HG02852 (cell line): Measurements from ENCODE around the gene KLHL21.

Experiments
- ATAC-seq: cut with Tn5 transposase; IDR thresholded peaks from one replicate; pipeline ENCODE4 v1.9.1; 2021; ENCODE audit warnings: mild to moderate bottlenecking, moderate library complexity; ENCODE audit not compliant: unreplicated experiment

Gene KLHL21

DNA sequence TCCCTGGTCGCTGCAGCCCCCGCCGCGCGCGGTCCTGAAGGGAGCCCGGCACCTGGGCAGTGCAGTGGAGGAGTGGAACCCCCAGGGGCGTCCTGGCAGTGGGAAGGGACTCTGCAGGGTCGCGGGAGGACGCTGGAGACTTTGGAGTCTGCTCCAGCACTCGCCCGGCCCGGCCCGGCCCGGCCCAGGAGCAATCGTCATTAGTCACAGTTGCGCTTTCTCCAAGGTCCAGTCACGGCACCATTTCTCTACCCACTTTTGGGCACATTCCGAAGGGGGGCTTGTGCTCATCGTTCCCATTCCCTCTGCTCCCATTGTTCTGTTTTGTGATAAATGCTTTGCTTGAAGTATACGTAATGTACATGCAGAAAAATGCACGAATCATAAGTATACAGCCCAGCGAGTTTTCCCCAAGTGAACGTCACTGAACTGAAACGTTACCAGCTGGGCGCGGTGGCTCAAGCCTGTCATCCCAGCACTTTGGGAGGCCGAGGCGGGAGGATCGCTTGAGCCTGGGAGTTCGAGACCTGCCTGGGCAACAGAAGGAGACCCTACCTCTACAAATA, 23.0 kb upstream of the KLHL21 start:
- no peak for ATAC-seq

DNA sequence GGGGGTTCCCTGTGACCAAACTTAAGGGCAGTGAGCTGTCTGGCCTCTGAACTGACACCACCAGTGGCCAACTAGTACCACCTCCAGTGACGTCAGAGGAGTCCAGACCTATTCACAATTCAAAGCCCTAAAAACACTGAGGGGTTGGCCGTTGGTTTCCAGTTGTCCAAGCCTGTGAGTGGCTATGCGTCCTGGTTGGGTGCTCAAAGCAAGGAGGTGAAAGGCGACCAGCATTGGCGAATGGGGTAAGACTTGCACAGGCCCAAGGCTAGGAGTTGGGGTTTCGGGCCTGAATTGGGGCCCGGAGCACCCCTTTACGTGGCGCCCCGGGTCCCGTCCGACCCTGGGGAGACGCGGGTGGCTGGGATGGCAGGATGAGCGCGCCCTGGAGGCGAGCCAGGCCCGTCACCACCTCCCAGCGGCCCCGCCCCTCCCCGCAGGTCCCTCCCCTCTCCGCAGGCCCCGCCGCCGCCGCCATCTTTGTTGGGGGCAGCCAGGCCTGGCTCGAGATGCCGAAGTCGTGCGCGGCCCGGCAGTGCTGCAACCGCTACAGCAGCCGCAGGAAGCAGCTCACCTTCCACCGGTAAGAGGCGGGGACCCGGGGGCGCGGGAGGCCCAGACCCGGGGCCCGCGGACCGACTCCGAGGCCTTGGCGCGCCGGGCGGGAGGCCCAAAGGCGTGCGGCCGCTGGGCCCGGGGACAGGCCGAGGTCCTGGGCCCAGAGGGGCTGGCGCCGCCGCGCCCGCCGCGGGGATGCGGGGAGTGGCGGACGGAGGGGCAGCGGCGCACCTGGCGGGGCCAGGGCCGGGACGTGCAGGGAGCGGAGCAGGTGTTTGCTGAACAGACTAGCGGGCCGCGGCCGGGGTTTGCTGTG, 22.3 kb upstream of the KLHL21 start, which contains the start of gene THAP3:
THAP3 (plus strand) TSS at position 159 of the 874 bp plus-strand sequence; CDS start at position 510, 351 bp downstream.
- ATAC-seq = peak; percentile 77

GRCh38 chr1:6623269-6623965, 20.7 kb upstream of the KLHL21 start:
- no peak for ATAC-seq

GRCh38 chr1:6622396-6623152, 19.9 kb upstream of the KLHL21 start:
- ATAC-seq = no peak

- ATAC-seq = no peak
These were observed 19.0 kb upstream of the KLHL21 start for GRCh38 chr1:6621429-6622391.

DNA sequence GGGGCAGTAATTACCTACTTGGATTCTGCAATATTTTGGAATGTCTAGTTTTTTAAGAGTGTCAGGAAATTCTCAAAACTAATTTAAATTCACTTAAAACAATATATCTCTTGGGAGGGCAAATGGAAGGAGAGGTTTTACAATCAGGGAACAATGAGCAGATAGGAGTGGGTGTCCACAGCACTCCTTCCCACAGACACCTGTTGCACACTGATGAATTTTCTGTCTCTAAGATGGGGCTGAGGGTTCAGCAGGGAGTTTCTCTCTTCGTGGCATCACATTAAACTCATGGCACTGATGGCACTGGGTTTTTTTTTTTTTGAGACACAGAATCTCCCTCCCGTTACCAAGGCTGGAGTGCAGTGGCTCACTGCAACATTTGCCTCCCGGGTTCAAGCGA, 16.4 kb upstream of the KLHL21 start:
- no peak for ATAC-seq

- no peak for ATAC-seq
These were observed 12.5 kb upstream of the KLHL21 start for GRCh38 chr1:6614929-6615785.

- ATAC-seq = no peak
These were observed 11.6 kb upstream of the KLHL21 start for GRCh38 chr1:6614019-6614928.

DNA sequence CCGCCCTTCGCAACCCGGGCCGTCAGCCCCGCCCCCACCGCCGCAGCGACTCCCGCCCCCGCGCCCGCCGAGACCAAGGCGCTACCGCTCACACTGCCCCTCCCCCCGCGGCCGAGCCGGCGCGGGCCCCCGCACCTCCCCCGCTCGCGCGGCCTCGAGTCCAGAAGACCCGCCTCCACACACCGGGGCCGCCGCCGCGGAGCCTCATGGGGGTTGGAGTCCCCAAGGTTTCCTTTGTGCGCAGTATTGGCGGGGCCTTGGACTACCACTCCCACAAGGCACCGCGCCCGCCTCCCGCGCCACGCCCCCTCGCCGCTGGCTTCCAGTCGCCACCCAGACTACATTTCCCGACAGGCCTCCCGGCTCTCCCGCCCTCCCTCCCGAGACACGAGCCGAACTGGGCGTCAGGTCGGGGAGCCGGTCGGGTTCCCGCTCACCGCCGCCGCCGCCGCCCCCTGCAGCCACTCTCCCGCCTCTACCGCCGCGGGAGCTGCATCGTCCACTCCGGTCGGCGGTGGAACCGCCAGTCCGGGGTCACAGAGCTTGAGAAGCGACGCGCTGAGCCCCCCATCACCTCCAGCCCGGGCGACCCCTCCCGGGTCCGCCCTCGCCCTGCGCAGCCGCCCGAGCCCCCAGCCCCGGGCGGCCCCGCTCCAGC, 10.8 kb upstream of the KLHL21 start, which contains the start of gene PHF13:
PHF13 (plus strand) TSS at position 371 of the 658 bp plus-strand sequence. CDS start 336 bp downstream, outside the sequence.
- peak; percentile 88 for ATAC-seq

GRCh38 chr1:6612641-6613360, 10.1 kb upstream of the KLHL21 start:
- ATAC-seq = peak; percentile 33

DNA sequence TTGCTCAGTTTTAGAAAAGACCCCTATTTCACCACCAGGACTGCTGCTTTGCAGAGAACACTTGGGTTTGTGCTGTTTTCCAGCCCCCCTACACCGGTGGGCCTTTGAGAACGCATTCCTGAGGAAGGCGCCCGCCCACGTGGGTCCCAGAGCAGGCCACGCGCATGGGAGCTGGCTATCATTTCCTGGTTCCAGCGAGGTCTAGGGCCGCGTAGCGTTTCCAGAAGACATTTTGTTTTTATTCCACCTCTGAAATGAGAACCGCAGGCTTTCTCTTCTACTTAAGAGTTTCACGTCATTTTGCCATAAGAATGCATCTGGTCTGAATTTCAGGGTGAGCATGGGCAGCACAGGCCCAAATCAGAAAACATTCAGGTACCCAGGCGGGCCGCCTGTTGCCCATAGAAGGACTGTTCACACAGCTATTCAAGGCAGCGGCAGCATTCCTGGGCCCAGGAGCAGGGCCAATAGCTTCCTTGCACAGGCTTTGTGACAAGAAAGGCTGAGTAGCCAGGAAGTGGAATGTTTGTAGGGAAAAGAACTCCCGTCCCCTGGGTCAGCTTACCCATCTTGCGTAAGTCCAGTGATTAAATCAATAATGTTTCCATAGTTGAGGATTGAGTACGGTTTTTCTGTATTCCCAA, 1.4 kb upstream of the KLHL21 start:
- no peak for ATAC-seq

GRCh38 chr1:6603238-6603914, 707 bp upstream of the KLHL21 start:
- peak; percentile 27 for ATAC-seq

- ATAC-seq = peak; percentile 31
These were observed 573 bp downstream of the KLHL21 start for GRCh38 chr1:6601923-6602668.

- peak; percentile 23 for ATAC-seq
These were observed 1.4 kb downstream of the KLHL21 start for GRCh38 chr1:6601049-6601922.
